Measurements from ENCODE around the gene SERPINI1.
"Not testable (repeated sequence)": the region's sequence is repeated elsewhere in the genome, so short reads cannot be mapped to it uniquely, and the experiment has no call there.

SERPINI1 gene

DNA sequence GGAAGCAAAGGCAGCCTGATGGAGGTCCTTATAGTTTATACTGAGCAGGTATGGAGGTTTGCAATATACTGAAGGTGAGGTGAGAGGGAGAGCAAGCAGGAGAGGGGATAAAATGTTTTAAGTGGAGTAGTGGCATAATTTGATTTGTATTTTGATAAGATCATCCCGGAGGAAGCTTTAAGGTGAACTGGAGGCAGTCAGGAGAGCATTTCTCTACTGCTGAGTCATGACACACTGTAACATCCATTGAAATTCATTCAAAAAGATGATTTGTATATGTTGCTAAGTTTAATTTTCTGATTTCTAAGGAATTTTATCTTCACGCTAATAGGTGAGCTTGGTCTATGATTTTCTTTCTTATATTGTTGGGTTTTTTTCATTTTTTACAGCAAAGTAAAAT, 81.4 kb downstream of the SERPINI1 start:
- TF ChIP-seq, protein P1, sequence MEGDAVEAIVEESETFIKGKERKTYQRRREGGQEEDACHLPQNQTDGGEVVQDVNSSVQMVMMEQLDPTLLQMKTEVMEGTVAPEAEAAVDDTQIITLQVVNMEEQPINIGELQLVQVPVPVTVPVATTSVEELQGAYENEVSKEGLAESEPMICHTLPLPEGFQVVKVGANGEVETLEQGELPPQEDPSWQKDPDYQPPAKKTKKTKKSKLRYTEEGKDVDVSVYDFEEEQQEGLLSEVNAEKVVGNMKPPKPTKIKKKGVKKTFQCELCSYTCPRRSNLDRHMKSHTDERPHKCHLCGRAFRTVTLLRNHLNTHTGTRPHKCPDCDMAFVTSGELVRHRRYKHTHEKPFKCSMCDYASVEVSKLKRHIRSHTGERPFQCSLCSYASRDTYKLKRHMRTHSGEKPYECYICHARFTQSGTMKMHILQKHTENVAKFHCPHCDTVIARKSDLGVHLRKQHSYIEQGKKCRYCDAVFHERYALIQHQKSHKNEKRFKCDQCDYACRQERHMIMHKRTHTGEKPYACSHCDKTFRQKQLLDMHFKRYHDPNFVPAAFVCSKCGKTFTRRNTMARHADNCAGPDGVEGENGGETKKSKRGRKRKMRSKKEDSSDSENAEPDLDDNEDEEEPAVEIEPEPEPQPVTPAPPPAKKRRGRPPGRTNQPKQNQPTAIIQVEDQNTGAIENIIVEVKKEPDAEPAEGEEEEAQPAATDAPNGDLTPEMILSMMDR (IDR thresholded peaks at IDR 0.05; ENCODE audit: extremely low read depth, missing control alignments): no peak
- no peak for DNase-seq (ENCODE audit: low spot score)

DNA sequence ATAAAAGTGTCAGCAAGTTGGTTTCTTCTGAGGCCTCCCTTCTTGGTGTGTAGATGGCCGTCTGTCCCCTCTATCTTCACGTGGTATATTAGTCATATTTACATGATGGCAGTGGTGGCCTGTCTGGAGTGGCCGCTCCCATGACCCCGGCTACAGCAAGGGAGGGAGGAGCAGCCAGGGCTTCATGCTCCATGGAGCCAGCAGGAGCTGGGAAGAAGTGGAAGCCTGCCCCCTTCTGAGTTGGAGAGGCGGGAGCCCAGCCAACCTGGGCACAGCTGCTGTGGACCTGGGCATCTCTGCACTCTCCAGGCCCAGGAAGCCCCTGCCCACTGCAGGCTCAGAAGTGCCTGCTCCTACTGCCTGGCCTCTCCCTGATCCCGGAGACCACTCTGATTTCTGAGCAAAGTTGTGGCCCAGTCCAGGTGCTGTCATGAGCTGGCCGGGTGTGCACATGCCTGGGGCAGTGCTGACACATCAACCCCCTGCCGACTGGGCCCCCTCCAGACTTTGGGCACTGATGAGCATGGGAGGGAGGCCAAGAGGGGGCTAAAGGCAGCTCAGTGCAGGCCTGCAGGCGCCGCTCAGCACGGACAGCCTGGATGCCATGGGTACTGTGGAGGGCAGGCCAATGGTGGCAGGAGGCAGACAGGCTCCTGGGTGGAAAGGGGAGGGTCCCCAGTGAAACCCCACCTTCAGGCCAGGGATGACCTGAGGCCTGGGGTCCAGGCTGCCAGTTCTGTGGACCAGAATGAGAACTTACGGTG, 84.8 kb downstream of the SERPINI1 start:
- no peak for DNase-seq (ENCODE audit: low spot score)
- TF ChIP-seq, protein P1 (IDR thresholded peaks at IDR 0.05; ENCODE audit: extremely low read depth, missing control alignments): no peak

DNA sequence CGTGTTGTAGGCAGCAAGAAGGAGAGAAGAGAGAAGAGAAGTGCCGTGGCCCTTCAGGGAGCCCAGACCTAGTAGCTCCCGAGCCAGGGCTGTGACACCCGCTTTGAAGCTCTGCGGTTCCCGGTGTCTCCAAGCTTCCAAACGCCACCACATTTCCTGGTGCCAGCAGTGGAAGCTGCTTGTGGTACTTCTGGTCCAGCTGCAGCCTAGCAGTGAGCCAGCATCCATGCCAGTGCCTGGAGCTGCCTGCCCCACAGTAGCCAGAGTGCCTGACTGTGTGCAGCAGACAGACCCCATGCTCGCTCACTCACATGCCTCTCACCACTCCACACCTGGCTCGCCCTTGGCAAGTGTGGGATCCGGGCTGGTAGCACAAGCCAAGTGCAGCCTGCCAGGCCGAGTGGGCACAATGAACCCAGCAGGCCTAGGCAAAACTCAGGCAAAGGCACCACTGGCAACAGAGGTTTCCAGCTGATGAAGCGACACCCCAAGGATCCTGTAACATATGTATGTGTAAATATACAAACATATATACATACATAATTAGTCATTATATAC, 85.8 kb downstream of the SERPINI1 start:
- DNase-seq (ENCODE audit: low spot score): no peak
- TF ChIP-seq, protein P1 (IDR thresholded peaks at IDR 0.05; ENCODE audit: extremely low read depth, missing control alignments): no peak

DNA sequence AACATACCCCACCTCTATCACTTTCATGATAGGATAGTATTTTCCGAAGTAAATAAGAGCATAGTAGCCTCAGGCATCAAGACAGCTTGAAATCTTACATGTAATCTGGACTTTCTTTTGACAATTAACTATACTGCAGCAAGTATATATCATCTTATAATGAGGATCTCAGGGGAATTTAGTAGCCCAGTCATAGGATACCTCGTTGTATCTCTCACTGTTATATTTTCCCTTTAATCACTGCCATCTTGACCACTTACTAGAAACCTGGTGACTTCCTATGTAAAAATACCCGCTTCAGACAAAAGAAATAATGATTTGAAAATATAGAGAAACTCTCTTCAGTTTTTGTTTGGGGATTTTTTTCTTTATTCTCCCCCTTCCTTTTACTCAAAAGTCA, 88.2 kb downstream of the SERPINI1 start:
- TF ChIP-seq, protein P1 (IDR thresholded peaks at IDR 0.05; ENCODE audit: extremely low read depth, missing control alignments): no peak
- DNase-seq (ENCODE audit: low spot score): no peak

DNA sequence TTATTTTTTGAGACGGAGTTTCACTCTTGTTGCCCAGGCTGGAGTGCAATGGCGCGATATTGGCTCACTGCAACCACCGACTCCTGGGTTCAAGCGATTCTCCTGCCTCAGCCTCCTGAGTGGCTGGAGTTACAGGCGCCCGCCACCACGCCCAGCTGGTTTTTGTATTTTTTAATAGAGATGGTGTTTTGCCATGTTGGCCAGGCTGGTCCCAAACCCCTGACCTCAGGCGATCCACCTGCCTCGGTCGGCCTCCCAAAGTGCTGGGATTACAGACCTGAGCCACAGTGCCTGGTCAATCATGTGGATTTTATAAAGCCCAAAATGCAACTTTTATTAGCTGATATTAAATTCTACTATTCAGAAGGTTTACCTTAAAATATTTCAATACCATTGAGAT, 92.1 kb downstream of the SERPINI1 start:
- not testable (repeated sequence) for DNase-seq (ENCODE audit: low spot score)

DNA sequence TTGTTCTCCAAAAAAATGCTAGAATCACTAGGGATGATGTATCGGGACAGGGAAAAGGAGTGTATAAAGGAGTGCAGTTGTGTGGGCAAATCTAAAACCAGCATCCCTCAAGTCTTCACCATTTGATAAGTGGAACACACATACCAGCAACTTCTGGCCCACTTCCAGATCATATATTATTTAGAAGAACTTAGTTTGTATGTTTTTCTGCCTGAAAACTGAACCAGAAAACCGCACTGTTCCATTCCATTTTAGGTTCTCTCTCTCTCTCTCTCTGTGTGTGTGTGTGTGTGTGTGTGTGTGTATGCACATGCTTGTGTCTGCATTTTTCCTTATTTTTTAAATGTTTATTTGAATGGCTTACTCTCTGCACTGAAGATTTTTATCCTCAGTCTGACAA, 93.5 kb downstream of the SERPINI1 start:
- DNase-seq (ENCODE audit: low spot score): no peak
- TF ChIP-seq, protein P1 (IDR thresholded peaks at IDR 0.05; ENCODE audit: extremely low read depth, missing control alignments): no peak

DNA sequence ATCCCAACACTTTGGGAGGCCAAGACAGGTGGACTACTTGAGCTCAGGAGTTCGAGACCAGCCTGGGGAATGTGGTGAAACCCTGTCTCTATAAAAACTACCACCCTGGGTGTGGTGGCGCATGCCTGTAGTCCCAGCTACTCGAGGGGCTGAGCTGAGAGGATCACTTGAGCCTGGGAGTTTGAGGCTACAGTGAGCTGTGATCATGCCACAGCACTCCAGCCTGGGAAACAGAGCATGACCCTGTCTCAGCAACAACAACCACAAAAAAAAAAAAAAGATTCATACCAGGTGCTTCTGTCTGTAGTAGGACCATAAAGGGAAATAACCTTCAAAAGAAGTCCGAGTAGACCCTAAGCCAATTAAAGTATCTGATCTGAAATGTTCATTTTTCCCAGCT, 94.5 kb downstream of the SERPINI1 start:
- TF ChIP-seq, protein P1 (IDR thresholded peaks at IDR 0.05; ENCODE audit: extremely low read depth, missing control alignments): no peak
- DNase-seq (ENCODE audit: low spot score): no peak

DNA sequence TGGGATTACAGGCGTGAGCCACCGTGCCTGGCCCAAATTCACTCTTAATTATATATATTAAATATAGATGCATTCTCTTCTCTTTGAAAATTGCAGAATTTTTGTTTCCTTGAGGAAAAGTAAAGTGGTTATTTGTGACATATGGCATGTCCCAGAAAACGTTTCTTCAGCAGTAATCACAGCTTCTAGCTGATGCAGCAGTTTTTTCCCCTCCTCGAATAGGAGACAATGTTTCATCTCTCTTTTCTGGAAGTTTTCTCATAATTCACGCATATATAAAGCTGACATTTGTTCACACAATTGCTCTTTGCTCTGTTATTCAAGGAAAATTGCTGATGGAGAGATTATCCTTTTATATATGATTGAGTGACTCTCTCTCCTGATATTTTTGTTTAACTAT, 99.8 kb downstream of the SERPINI1 start:
- no peak for DNase-seq (ENCODE audit: low spot score)
- TF ChIP-seq, protein P1 (IDR thresholded peaks at IDR 0.05; ENCODE audit: extremely low read depth, missing control alignments): no peak

Measured in GM20000 (cell line).